ENCODE measurements around the gene USP3.
"Not testable (repeated sequence)": the region's sequence is repeated elsewhere in the genome, so short reads cannot be mapped to it uniquely, and the experiment has no call there.

Gene USP3

DNA sequence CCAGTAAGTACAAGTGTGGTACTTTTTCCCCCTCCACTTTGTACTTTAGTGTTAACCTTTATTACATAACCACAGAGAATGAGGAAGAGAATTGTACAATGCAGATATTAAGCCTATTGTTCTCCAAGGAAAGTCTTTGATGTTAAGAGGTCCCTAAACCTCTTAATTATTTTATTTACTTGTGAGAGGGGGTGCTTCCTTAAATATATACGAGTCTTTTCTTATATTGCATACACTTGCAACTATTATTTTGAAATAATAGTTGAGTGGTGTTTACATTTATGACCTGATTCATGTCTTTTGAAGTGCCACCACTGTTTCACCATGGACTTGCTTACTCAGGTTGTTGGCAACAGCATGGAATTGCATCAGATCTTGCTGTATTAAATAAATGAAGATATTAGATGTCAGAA lies 10.1 kb downstream of the USP3 start:
- no peak for DNase-seq

DNA sequence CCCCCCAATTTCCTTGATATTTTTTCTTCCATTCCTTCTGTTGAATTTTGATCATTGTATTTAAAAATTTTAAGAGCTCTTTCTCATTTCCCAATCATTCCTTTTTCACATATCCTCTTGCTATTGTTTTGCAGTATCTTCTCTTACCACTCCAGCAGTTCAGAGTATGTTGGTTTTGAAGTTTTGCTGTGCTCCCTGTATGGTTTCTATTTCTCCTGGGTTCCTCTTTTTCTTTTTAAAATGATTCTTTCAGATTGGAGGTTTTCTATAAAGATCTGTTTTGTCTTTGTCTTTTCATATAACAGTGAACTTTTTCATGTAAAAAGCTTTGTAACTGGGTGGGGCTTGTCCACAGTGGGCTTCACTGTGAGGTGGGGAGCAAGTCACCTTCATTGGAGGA lies 12.8 kb downstream of the USP3 start:
- no peak for DNase-seq

GRCh38 chr15:63517628-63518027 lies 13.2 kb downstream of the USP3 start:
- DNase-seq, result no peak

DNA sequence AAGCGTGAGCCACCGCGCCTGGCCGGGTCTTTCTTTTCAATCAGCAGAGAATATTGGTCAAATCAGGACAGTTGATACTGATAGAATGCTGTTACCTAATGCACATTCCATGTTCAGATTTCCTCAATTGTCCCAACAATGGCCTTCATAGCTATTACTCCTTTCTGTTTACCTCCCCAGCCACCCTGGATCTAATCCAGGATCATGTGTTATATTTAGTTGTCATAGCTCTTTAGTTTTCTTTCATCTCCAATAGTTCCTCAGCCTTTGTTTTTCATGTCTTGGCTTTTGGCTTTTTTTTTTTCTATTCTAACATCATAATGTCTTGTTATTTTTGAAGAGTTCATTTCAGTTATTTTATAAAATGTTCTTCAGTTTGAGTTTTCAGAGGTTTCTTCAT lies 14.6 kb downstream of the USP3 start:
- DNase-seq, result no peak

GRCh38 chr15:63519548-63520178 lies 15.3 kb downstream of the USP3 start:
- DNase-seq, result no peak

DNA sequence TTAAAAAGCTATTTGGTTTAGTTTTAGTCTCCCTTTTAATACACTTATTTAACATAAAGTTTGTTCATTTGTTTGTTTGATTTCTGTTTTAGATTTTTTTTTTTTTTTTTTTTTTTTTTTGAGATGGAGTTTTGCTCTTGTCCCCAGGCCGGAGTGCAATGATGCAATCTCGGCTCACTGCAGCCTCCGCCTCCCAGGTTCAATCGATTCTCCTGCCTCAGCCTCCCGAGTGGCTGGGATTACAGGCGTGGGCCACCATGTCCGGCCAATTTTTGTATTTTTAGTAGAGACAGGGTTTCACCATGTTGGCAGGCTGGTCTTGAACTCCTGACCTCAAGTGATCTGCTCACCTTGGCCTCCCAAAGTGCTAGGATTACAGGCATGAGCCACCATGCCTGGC lies 16.1 kb downstream of the USP3 start:
- DNase-seq, result not testable (repeated sequence)

DNA sequence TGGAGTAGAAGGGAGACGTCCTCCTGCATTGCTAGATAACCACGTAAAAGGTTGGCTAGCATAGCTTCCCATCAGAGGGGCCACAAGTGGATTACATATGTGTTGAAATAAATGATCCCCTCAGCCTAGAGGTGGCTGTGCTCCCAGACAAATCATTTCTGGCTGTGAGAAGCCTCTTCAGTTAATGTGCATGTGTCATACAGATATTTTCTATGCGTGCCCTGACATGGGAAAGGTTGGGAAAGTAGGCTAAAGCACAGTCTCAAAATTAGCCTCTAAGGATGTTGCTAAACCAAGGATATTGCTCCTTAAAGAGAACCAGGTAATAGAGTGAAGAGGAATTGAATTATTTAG lies 17.8 kb downstream of the USP3 start:
- no peak for DNase-seq

GRCh38 chr15:63523306-63523990 lies 19.1 kb downstream of the USP3 start:
- no peak for DNase-seq

GRCh38 chr15:63524316-63525015 lies 20.1 kb downstream of the USP3 start:
- DNase-seq, result no peak

DNA sequence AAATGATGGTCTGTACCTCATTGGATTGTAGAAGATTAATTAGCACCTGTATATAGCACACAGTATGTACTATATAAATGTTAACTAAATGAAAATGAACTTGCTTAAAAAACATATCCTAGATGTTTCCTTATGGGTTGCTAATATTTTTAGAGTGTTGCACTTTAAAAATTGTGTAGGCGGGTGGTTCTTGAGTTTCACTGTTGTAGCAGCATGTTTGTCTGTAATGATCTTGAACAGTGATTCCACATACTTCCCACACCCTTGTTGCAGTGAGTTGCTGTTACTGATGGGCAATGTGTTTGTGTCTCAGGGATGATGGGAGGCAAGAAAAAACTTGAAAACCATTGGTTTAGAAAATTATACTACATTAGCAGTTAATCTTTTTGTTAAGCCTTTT lies 22.0 kb downstream of the USP3 start:
- DNase-seq, result no peak

GRCh38 chr15:63528138-63528659 lies 23.8 kb downstream of the USP3 start:
- DNase-seq, result no peak

- no peak for DNase-seq
These were observed 25.8 kb downstream of the USP3 start for GRCh38 chr15:63530235-63530634.

GRCh38 chr15:63530752-63531299 lies 26.4 kb downstream of the USP3 start:
- DNase-seq, result no peak

- DNase-seq, result no peak
These were observed 27.2 kb downstream of the USP3 start for GRCh38 chr15:63531586-63531985.

DNA sequence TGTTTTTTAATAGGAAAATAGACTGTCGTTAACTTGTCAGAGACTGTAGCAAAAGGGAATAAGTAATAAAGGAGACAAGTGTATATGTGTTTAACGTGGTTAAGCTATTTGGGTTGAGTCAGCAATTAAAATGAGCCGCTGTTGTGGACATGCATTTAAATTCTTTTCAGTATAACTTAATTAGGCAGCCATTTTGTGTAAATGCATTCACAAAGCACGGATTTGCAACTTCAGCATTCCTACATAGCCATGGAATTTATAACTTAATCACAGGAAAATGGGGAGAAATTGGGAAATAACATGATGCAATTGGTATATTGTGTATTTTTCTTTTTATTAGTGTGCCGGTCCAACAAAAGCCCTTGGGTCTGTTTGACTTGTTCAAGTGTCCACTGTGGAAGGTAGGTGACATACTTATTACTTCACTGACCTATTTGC lies 27.9 kb downstream of the USP3 start:
- DNase-seq, result no peak

- not testable (repeated sequence) for DNase-seq
These were observed 30.5 kb downstream of the USP3 start for GRCh38 chr15:63534888-63535287.

- no peak for DNase-seq
These were observed 31.3 kb downstream of the USP3 start for GRCh38 chr15:63535689-63536088.

- DNase-seq, result no peak
These were observed 34.5 kb downstream of the USP3 start for GRCh38 chr15:63538876-63539275.

DNA sequence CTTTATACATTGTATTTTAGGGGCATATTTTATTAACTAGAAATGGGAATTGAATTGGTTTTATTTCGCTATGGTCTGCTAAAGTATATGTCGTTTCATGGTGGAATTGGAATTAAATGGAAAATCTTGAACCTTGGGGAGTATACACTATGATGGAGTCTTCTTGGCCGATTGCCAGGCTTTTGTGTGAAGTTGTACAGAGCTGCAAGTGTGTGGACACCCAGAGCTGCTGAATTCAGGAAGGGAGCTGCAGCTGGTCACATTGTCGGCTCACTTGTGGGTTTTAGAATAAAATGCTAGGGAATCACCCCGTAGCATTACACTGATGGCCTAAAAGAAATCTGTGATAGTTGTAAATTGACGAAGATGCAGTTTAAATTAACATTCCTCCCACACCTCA lies 35.1 kb downstream of the USP3 start:
- DNase-seq, result no peak

GRCh38 chr15:63539998-63540397 lies 35.6 kb downstream of the USP3 start:
- DNase-seq, result no peak

GRCh38 chr15:63540449-63540848 lies 36.1 kb downstream of the USP3 start:
- no peak for DNase-seq

GRCh38 chr15:63544258-63545026 lies 40.0 kb downstream of the USP3 start:
- DNase-seq, result no peak

GRCh38 chr15:63545520-63545919 lies 41.1 kb downstream of the USP3 start:
- no peak for DNase-seq
